ENCODE measurements around the gene RBM11.
"Not testable (repeated sequence)": the region's sequence is repeated elsewhere in the genome, so short reads cannot be mapped to it uniquely, and the experiment has no call there.

RBM11 gene

GRCh38 chr21:14215971-14216641, at the start of gene RBM11:
RBM11 (plus strand) TSS chr21:14216157; CDS start chr21:14216187, 30 bp downstream.
- DNase-seq = peak; percentile 46

- not testable (repeated sequence) for DNase-seq
Measured at GRCh38 chr21:14166463-14167223, 49.3 kb upstream of the RBM11 start.

- DNase-seq = no peak
Measured at GRCh38 chr21:14206222-14206621, 9.7 kb upstream of the RBM11 start.

- DNase-seq = no peak
Measured at GRCh38 chr21:14210738-14211137, 5.2 kb upstream of the RBM11 start, which contains the start of gene LIPI. LIPI (minus strand) TSS chr21:14210955; CDS start chr21:14210845, 110 bp downstream.

GRCh38 chr21:14213164-14213563, 2.8 kb upstream of the RBM11 start:
- DNase-seq = no peak

GRCh38 chr21:14223365-14223764, 7.4 kb downstream of the RBM11 start:
- no peak for DNase-seq

GRCh38 chr21:14229399-14229798, 13.4 kb downstream of the RBM11 start:
- no peak for DNase-seq

- no peak for DNase-seq
Measured at GRCh38 chr21:14235101-14235500, 19.1 kb downstream of the RBM11 start.

- DNase-seq = no peak
Measured at GRCh38 chr21:14236180-14236579, 20.2 kb downstream of the RBM11 start.

GRCh38 chr21:14239281-14239680, 23.3 kb downstream of the RBM11 start:
- DNase-seq = no peak

- DNase-seq = no peak
Measured at GRCh38 chr21:14241297-14241696, 25.3 kb downstream of the RBM11 start.

- DNase-seq = no peak
Measured at GRCh38 chr21:14243461-14243860, 27.5 kb downstream of the RBM11 start.

GRCh38 chr21:14243874-14244273, 27.9 kb downstream of the RBM11 start:
- DNase-seq = no peak

- DNase-seq = no peak
Measured at GRCh38 chr21:14244911-14245310, 29.0 kb downstream of the RBM11 start.

- no peak for DNase-seq
Measured at GRCh38 chr21:14245711-14246110, 29.8 kb downstream of the RBM11 start.

GRCh38 chr21:14251336-14251735, 35.4 kb downstream of the RBM11 start:
- no peak for DNase-seq

- DNase-seq = peak; percentile 19
Measured at GRCh38 chr21:14259747-14260146, 43.8 kb downstream of the RBM11 start.

GRCh38 chr21:14260174-14260764, 44.3 kb downstream of the RBM11 start:
- DNase-seq = no peak

GRCh38 chr21:14262039-14262438, 46.1 kb downstream of the RBM11 start:
- DNase-seq = no peak

- no peak for DNase-seq
Measured at GRCh38 chr21:14263879-14264278, 47.9 kb downstream of the RBM11 start.

- no peak for DNase-seq
Measured at GRCh38 chr21:14265023-14265422, 49.1 kb downstream of the RBM11 start.

GRCh38 chr21:14267076-14267475, 51.1 kb downstream of the RBM11 start:
- DNase-seq = no peak

- no peak for DNase-seq
Measured at GRCh38 chr21:14270631-14271030, 54.7 kb downstream of the RBM11 start.

- no peak for DNase-seq
Measured at GRCh38 chr21:14271053-14271452, 55.1 kb downstream of the RBM11 start.

Measured in CD4-positive, alpha-beta T cell treated with Interleukin-4 for 4 hours (primary cell).